NCI-H128 (cell line): ENCODE results near the gene DIAPH1.

Source experiments
- DNase-seq: peaks from one replicate; lab custom pipeline; 2025; ENCODE audit not compliant: unreplicated experiment; lab: John Stamatoyannopoulos, UW

DIAPH1 gene

GRCh38 chr5:141508440-141508797, 110.4 kb downstream of the DIAPH1 start:
- no peak for DNase-seq

- DNase-seq = no peak
Measured at GRCh38 chr5:141507387-141508091, 111.3 kb downstream of the DIAPH1 start.

GRCh38 chr5:141506381-141507155, 112.2 kb downstream of the DIAPH1 start:
- no peak for DNase-seq

GRCh38 chr5:141504216-141504615, 114.6 kb downstream of the DIAPH1 start:
- no peak for DNase-seq

- DNase-seq = no peak
Measured at GRCh38 chr5:141503681-141504080, 115.1 kb downstream of the DIAPH1 start.

- DNase-seq = no peak
Measured at GRCh38 chr5:141501761-141502160, 117.0 kb downstream of the DIAPH1 start.

GRCh38 chr5:141496038-141496437, 122.8 kb downstream of the DIAPH1 start:
- DNase-seq = no peak

GRCh38 chr5:141495453-141495811, 123.4 kb downstream of the DIAPH1 start:
- DNase-seq = no peak

- DNase-seq = no peak
Measured at GRCh38 chr5:141494761-141495452, 123.9 kb downstream of the DIAPH1 start.

- no peak for DNase-seq
Measured at GRCh38 chr5:141493500-141494422, 125.0 kb downstream of the DIAPH1 start.

GRCh38 chr5:141492168-141492885, 126.5 kb downstream of the DIAPH1 start:
- no peak for DNase-seq

- no peak for DNase-seq
Measured at GRCh38 chr5:141491323-141492167, 127.3 kb downstream of the DIAPH1 start.

- DNase-seq = no peak
Measured at GRCh38 chr5:141490771-141491170, 128.0 kb downstream of the DIAPH1 start.

- no peak for DNase-seq
Measured at GRCh38 chr5:141490271-141490670, 128.5 kb downstream of the DIAPH1 start.

GRCh38 chr5:141489841-141490240, 129.0 kb downstream of the DIAPH1 start:
- no peak for DNase-seq

GRCh38 chr5:141488591-141489561, 129.9 kb downstream of the DIAPH1 start, which contains the start of gene PCDHGC5:
Gene PCDHGC5 (plus strand): TSS chr5:141489081. CDS start chr5:141489241, 160 bp downstream.
- no peak for DNase-seq

- no peak for DNase-seq
Measured at GRCh38 chr5:141487131-141487530, 131.7 kb downstream of the DIAPH1 start.

GRCh38 chr5:141486091-141486490, 132.7 kb downstream of the DIAPH1 start:
- no peak for DNase-seq
